CD14-positive monocyte (primary cell): ENCODE data around the gene CMPK1. TPM values are rescaled to one million over a fixed set of nuclear protein-coding genes. Genes with fewer than 3 reads are reported as not detected.
A peak's percentile ranks its signal among the peaks of the same experiment; 100 is the strongest.

Experiments
- DNase-seq, 3 donors: peaks; one replicate each; pipeline ENCODE4 v3.0.0-alpha.2; 2011 to 2022
- H2AFZ ChIP-seq: 2 replicates; pipeline ENCODE4 v1.6.0; 2012; ENCODE audit warnings: mild to moderate bottlenecking, low read depth, low read length, inconsistent platforms; ENCODE audit not compliant: insufficient read depth, poor library complexity, severe bottlenecking
- H3K27ac ChIP-seq, 2 donors: 1 replicate in 1 of 2; 2 replicates in 1 of 2; pipeline ENCODE4 v1.5.1; 2012 to 2013; ENCODE audit warnings: low read length in 2 of 2, control low read depth in 1 of 2, inconsistent platforms in 1 of 2, low read depth in 1 of 2, mild to moderate bottlenecking in 1 of 2
- H3K27me3 ChIP-seq, 2 donors: one replicate each; pipeline versions ENCODE4 v1.6.0 to v1.6.1; 2011 to 2013; ENCODE audit warnings: low read length in 2 of 2; ENCODE audit not compliant: control insufficient read depth in 2 of 2, insufficient read depth in 2 of 2
- H3K36me3 ChIP-seq, 2 donors: replicated peaks in 1 of 2; 1 replicate in 1 of 2; 2 replicates in 1 of 2; pipeline versions ENCODE4 v1.5.1 to v1.6.1; 2012 to 2013; ENCODE audit warnings: low read length in 2 of 2, control low read depth in 1 of 2, inconsistent platforms in 1 of 2, mild to moderate bottlenecking in 1 of 2; ENCODE audit not compliant: insufficient read depth in 2 of 2, control insufficient read depth in 1 of 2
- H3K4me1 ChIP-seq, 2 donors: 1 replicate in 1 of 2; 2 replicates in 1 of 2; pipeline versions ENCODE4 v1.5.1 to v1.6.1; 2012 to 2013; ENCODE audit warnings: low read length in 2 of 2, control low read depth in 1 of 2, inconsistent platforms in 1 of 2, mild to moderate bottlenecking in 1 of 2, moderate library complexity in 1 of 2; ENCODE audit not compliant: insufficient read depth in 2 of 2, control insufficient read depth in 1 of 2
- H3K4me2 ChIP-seq: replicated peaks from 2 replicates; pipeline ENCODE3; 2012; ENCODE audit warnings: low read length, moderate library complexity, mild to moderate bottlenecking; ENCODE audit not compliant: poor library complexity, severe bottlenecking; ENCODE audit errors: extremely low read depth
- H3K4me3 ChIP-seq, 3 experiments: fragments of 200-600 bp in 1 of 3; sonication (generic) in 1 of 3; replicated peaks in 1 of 3; 1 replicate in 2 of 3; 2 replicates in 1 of 3; pipeline ENCODE4 v1.5.1; 2011 to 2013; ENCODE audit warnings: low read length in 3 of 3, mild to moderate bottlenecking in 3 of 3, control low read depth in 2 of 3, low read depth in 2 of 3, inconsistent platforms in 1 of 3, moderate library complexity in 1 of 3
- H3K79me2 ChIP-seq: 2 replicates; pipeline ENCODE4 v1.6.0; 2012; ENCODE audit warnings: mild to moderate bottlenecking, control low read depth, inconsistent platforms, low read length, moderate library complexity; ENCODE audit not compliant: insufficient read depth
- H3K9ac ChIP-seq: 2 replicates; pipeline ENCODE4 v1.6.0; 2017; ENCODE audit warnings: low read length, mild to moderate bottlenecking; ENCODE audit not compliant: insufficient read depth, poor library complexity, severe bottlenecking
- H3K9me3 ChIP-seq, 2 donors: replicated peaks in 1 of 2; 1 replicate in 1 of 2; 2 replicates in 1 of 2; pipeline versions ENCODE4 v1.5.1 to v1.6.1; 2012 to 2013; ENCODE audit warnings: low read length in 2 of 2, control low read depth in 1 of 2; ENCODE audit not compliant: control insufficient read depth in 1 of 2, insufficient read depth in 1 of 2
- H4K20me1 ChIP-seq: 2 replicates; pipeline ENCODE4 v1.6.0; 2012; ENCODE audit warnings: mild to moderate bottlenecking, low read length, control low read depth, moderate library complexity; ENCODE audit not compliant: insufficient read depth
- H3K27ac Mint-ChIP-seq, 7 donors: one replicate each; pipeline ENCODE4 v1.8.0; 2020; ENCODE audit warnings: mild to moderate bottlenecking in 7 of 7, mixed read lengths in 7 of 7, moderate library complexity in 6 of 7, inconsistent platforms in 2 of 7
- H3K27me3 Mint-ChIP-seq, 3 donors: one replicate each; pipeline ENCODE4 v1.8.0; 2021 to 2022; ENCODE audit warnings: low read depth in 3 of 3, mild to moderate bottlenecking in 3 of 3, mixed read lengths in 3 of 3, moderate library complexity in 3 of 3, inconsistent platforms in 1 of 3
- H3K36me3 Mint-ChIP-seq, 2 donors: one replicate each; pipeline ENCODE4 v1.8.0; 2020; ENCODE audit warnings: mixed read lengths in 2 of 2, inconsistent platforms in 1 of 2, mild to moderate bottlenecking in 1 of 2
- H3K4me1 Mint-ChIP-seq: one replicate; pipeline ENCODE4 v1.8.0; 2020; ENCODE audit warnings: mild to moderate bottlenecking, mixed read lengths
- H3K4me3 Mint-ChIP-seq, 2 donors: one replicate each; pipeline ENCODE4 v1.8.0; 2020; ENCODE audit warnings: mild to moderate bottlenecking in 2 of 2, mixed read lengths in 2 of 2, moderate library complexity in 1 of 2
- H3K9me3 Mint-ChIP-seq, 7 donors: one replicate each; pipeline ENCODE4 v1.8.0; 2020 to 2022; ENCODE audit warnings: mixed read lengths in 7 of 7, mild to moderate bottlenecking in 6 of 7, moderate library complexity in 6 of 7, inconsistent platforms in 2 of 7
- CTCF ChIP-seq: fragments of 200-600 bp; IDR thresholded peaks from one replicate; pipeline ENCODE4 v1.8.0; 2022; ENCODE audit warnings: antibody characterized with exemption, mild to moderate bottlenecking
- WGBS: methylation state at CpG from one replicate; pipeline ENCODE4 v1.1.5; 2013; ENCODE audit warnings: missing lambda C conversion rate; ENCODE audit not compliant: insufficient coverage; 5-methylcytosine and 5-hydroxymethylcytosine counted together
- intact Hi-C, 2 donors: fragments of 100-400 bp; cut with micrococcal nuclease; formaldehyde crosslinking; loops; one replicate each; pipeline versions ENCODE4 v1.15.0 to v1.15.1; 2023
- polyA plus RNA-seq, 3 donors: library from polyadenylated mRNA; depleted of rRNA in 1 of 3; unstranded in 2 of 3; stranded (reverse) in 1 of 3; fragments of 300-500 nt in 2 of 3; fragments of >200 nt in 1 of 3; fragmentation: Illumina TruSeq in 2 of 3; gene quantifications; 1 replicate in 2 of 3; 2 replicates in 1 of 3; pipeline ENCODE4 v1.2.3, GENCODE V29; 2012 to 2021

CMPK1 gene
- polyA plus RNA-seq, 3 donors: 17.4 to 67.6 (median 65.2) TPM

GRCh38 chr1:47333922-47334764 is 553 bp downstream of the CMPK1 start:
- peak; percentile 66 to 78 (median 70) for DNase-seq
- Histone ChIP-seq H3K27me3 (no peaks in the 10 kb centered on the region), H3K4me2 (peak overlapping the region; percentile 95), H3K79me2 (peaks cover 49% of the 10 kb centered on the region), H4K20me1 (peaks cover 4% of the 10 kb centered on the region), H3K9me3 (no peaks in the 10 kb centered on the region), H3K36me3 (no peaks in the 10 kb centered on the region), H3K27ac (peak overlapping the region; percentile 93 to 97), H3K4me1 (peaks cover 20 to 28% of the 10 kb centered on the region in 2 donors), H3K9ac (peak overlapping the region; percentile 84), H2AFZ (peak overlapping the region; percentile 96), H3K4me3 (peak overlapping the region; percentile 86 to 95 (median 93))
- Mint-ChIP-seq H3K4me1 (peaks cover 12% of the 10 kb centered on the region), H3K4me3 (peak overlapping the region; percentile 95), H3K36me3 (no peaks in the 10 kb centered on the region), H3K27ac (peak overlapping the region in 6 of 7 donors; percentile 96 to 97 (median 96)), H3K27me3 (no peaks in the 10 kb centered on the region), H3K9me3 (no peaks in the 10 kb centered on the region)
- under 1% methylated on average over 81 of the region's 90 CpGs for WGBS
- TF ChIP-seq CTCF: no peak
- intact Hi-C loops: loop anchor here in 1 of 2 donors (2.0 kb wide), 1 partner anchor 21 kb away; no protein-coding TSS in a partner anchor

- H3K4me1 Mint-ChIP-seq: peaks cover 12% of the 10 kb centered on the region
- intact Hi-C loops: loop anchor here in 1 of 2 donors (5.0 kb wide), 1 partner anchor 102 kb away; the partner anchor contains the start of gene FOXD2
Observed at GRCh38 chr1:47334765-47335435, 1.3 kb downstream of the CMPK1 start.

More at GRCh38 chr1:47334765-47335435, 1.3 kb downstream of the CMPK1 start:
- 53% methylated on average over 7 of the region's 9 CpGs for WGBS
- Mint-ChIP-seq H3K36me3 (no peaks in the 10 kb centered on the region), H3K27me3 (no peaks in the 10 kb centered on the region), H3K27ac (peak overlapping the region in 6 of 7 donors; percentile 96 to 97 (median 96)), H3K9me3 (no peaks in the 10 kb centered on the region), H3K4me3 (peak overlapping the region; percentile 95)
- H3K9ac ChIP-seq: peak overlapping the region; percentile 84
- H4K20me1 ChIP-seq: peaks cover 4% of the 10 kb centered on the region
- no peak for TF ChIP-seq CTCF
- peak overlapping the region; percentile 96 for H2AFZ ChIP-seq
- no peaks in the 10 kb centered on the region for H3K27me3 ChIP-seq
- no peaks in the 10 kb centered on the region for H3K36me3 ChIP-seq
- peaks cover 20 to 28% of the 10 kb centered on the region in 2 donors for H3K4me1 ChIP-seq
- peak overlapping the region; percentile 95 for H3K4me2 ChIP-seq
- H3K79me2 ChIP-seq: peaks cover 54% of the 10 kb centered on the region
- peak overlapping the region; percentile 86 to 95 (median 93) for H3K4me3 ChIP-seq
- no peaks in the 10 kb centered on the region for H3K9me3 ChIP-seq
- DNase-seq: peak in 2 of 3 donors; percentile 74 to 84
- peak overlapping the region; percentile 93 to 97 for H3K27ac ChIP-seq
